ENCODE results near the gene PGAM5.

PGAM5 gene

DNA sequence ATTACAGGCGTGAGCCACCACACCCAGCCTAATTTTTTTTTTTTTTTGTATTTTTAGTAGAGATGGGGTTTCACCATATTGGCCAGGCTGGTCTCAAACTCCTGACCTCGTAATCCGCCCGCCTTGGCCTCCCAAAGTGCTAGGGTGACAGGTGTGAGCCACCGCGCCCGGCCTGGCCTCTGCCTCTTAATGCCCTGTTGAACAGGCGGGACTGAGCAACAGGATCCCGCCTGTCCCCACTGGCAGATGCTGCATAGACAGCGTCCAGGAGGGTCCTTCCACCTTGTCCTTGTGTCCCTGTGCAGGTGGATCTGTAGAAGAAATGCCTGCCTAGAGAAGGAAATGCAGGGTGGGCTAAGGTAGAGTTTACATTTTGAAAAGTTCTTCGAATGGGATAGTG, 5.7 kb downstream of the PGAM5 start:
- DNase-seq (ENCODE audit: low read depth): no peak
- no peak overlapping the region for H3K4me3 ChIP-seq (ENCODE audit: low read depth, low read length)
- TF ChIP-seq, protein P1, sequence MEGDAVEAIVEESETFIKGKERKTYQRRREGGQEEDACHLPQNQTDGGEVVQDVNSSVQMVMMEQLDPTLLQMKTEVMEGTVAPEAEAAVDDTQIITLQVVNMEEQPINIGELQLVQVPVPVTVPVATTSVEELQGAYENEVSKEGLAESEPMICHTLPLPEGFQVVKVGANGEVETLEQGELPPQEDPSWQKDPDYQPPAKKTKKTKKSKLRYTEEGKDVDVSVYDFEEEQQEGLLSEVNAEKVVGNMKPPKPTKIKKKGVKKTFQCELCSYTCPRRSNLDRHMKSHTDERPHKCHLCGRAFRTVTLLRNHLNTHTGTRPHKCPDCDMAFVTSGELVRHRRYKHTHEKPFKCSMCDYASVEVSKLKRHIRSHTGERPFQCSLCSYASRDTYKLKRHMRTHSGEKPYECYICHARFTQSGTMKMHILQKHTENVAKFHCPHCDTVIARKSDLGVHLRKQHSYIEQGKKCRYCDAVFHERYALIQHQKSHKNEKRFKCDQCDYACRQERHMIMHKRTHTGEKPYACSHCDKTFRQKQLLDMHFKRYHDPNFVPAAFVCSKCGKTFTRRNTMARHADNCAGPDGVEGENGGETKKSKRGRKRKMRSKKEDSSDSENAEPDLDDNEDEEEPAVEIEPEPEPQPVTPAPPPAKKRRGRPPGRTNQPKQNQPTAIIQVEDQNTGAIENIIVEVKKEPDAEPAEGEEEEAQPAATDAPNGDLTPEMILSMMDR (IDR thresholded peaks at IDR 0.05; ENCODE audit: control insufficient read depth, extremely low read depth, insufficient read depth): no peak

DNA sequence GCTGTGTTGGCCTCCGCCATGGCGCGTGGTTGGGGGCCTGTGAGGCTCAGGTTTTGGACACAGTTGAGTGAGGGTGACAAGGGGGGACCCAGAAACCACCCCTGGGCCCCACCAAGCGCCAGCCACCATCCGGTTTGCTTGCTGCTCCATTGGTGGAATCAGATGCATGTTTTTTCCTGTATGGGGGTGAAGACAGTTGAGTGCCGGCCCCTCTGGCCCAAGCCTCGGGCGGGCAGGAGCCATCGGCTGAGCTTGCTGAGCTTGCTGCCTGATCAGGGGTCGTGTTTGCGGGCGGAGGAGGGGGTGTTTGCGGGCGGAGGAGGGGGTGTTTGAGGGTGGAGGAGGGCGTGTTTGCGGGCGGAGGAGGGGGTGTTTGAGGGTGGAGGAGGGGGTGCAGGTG, 6.4 kb downstream of the PGAM5 start:
- TF ChIP-seq, protein P1 (IDR thresholded peaks at IDR 0.05; ENCODE audit: control insufficient read depth, extremely low read depth, insufficient read depth): no peak

DNA sequence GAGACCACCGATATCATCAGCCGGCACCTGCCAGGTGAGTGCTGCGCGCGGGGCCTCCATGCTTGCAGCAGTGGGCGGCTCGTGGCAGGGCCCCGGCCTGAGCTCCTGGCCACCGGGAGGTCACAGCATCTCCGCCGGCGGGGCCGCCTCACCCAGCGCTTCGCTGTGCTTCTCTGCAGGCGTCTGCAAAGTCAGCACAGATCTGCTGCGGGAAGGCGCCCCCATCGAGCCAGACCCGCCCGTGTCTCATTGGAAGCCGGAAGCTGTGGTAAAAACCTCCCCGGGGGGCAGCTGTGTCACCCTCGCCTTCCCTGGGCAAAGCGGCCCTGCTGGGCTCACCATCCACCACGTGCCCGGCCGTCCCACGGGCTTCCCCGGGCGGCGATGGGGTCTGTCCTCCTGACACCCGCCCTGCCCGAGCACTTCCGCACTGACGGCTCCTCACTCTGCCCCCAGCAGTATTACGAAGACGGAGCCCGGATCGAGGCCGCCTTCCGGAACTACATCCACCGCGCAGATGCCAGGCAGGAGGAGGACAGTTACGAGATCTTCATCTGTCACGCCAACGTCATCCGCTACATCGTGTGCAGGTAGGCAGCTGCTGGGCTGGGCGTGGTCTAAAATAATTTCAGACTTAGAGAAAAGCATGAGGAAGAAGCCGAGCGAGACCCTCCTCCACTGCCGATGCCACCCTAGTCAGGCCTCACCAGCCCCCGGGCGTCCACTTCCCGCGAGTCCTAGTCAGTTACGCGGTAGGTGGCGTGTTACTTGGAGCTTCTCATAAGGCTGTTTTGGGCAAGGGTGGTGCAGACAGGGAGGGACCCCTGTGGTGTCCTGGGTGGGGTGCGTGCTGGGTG, 7.1 kb downstream of the PGAM5 start:
- TF ChIP-seq, protein P1 (IDR thresholded peaks at IDR 0.05; ENCODE audit: control insufficient read depth, extremely low read depth, insufficient read depth): no peak
- DNase-seq (ENCODE audit: low read depth): no peak
- no peak overlapping the region for H3K4me3 ChIP-seq (ENCODE audit: low read depth, low read length)

More for the DNA sequence above, 6.4 kb downstream of the PGAM5 start:
- DNase-seq (ENCODE audit: low read depth): no peak
- H3K4me3 ChIP-seq (ENCODE audit: low read depth, low read length): no peak overlapping the region

DNA sequence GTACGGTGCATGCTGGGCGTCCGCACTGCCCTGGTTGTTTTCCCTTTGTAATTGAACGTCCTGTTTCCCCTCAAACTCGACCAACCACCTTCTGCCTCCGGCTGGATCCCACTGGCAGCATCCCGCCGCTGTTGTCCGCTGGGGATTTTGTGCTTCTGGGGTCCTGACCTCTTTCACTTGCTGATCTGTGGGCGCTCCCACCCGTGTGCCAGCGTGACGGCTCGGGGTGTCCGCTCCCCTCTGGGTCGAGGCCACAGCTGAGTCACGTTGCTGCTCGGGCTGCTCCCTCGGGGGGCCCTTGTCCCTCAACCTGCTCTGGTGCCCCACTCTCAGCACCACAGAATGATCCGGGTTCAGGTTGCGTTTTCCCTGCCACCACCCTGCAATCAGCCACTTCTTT, 8.0 kb downstream of the PGAM5 start:
- DNase-seq (ENCODE audit: low read depth): no peak
- no peak overlapping the region for H3K4me3 ChIP-seq (ENCODE audit: low read depth, low read length)
- TF ChIP-seq, protein P1 (IDR thresholded peaks at IDR 0.05; ENCODE audit: control insufficient read depth, extremely low read depth, insufficient read depth): no peak

DNA sequence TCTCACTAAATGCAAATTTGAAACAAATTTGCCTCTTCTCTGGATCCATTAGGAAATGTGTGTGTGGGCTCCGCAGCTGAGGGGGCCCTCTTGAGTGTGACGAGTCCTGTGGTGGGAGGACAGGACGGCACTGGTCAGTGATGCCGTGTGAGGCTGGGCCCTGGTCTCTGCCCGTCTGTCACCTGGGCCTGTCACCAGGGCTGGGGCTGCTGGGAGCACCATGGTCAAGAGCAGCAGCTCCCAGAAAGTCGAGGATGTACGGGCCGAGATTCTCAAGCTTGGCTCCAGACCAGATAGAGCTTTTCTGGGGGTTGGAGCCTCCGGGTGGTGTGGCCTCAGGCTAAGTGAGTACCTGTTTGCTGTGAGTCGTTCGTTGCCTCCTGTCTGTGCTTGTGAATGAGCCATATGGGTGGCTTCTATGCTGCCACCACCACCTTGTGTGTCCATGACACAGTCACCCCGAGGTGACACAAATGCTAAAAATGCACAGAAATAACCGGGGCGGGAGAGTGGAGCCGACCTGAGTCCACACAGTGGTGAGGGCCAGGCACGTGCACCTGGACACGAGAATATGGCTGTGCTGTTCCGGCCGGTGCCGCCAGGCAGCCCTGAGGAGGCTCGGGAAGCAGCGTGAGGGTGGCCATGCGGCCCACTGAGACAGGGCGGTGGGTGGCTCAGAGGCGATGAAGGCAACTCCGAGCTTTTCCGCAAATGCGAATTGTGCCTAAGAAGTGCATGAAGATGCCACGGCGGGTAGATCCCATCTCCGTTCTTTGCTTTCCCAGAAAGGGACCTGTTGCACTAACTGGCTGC, 8.7 kb downstream of the PGAM5 start:
- TF ChIP-seq, protein P1 (IDR thresholded peaks at IDR 0.05; ENCODE audit: control insufficient read depth, extremely low read depth, insufficient read depth): no peak
- no peak overlapping the region for H3K4me3 ChIP-seq (ENCODE audit: low read depth, low read length)
- DNase-seq (ENCODE audit: low read depth): no peak

DNA sequence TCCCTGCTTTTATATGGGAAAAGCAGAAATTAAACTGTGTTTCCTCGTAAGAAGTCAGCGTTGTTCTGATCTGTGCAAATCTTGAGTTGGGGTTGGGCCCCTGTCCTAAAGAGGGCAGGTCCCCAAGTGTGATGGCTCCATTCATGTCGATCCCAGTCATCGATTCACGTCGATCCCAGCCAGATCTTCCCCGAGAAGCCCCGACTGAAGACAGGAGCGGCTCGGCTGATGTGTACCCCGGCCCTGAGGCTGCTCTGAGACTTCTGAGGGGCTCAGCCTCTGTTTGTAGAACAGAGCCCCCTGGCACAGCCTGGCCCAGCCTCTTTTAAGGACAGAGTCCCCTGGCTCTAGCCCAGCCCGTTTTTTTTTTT, 9.3 kb downstream of the PGAM5 start:
- TF ChIP-seq, protein P1 (IDR thresholded peaks at IDR 0.05; ENCODE audit: control insufficient read depth, extremely low read depth, insufficient read depth): no peak
- DNase-seq (ENCODE audit: low read depth): no peak
- H3K4me3 ChIP-seq (ENCODE audit: low read depth, low read length): no peak overlapping the region
